HepG2 (cell line): ENCODE data around the gene EPHB6. TPM values are rescaled to one million over a fixed set of nuclear protein-coding genes. Genes with fewer than 3 reads are reported as not detected.

Source experiments
- ATAC-seq: fragments of 200-7000 bp; cut with Tn5 transposase; 3 replicates; pipeline ENCODE4 v1.9.1; 2020; ENCODE audit warnings: mild to moderate bottlenecking, moderate library complexity
- BruUV-seq: library from RNA; stranded (reverse); fragments of 400-500 nt; replicated peaks from 2 replicates; lab custom pipeline; 2021; lab: Mats Ljungman, UMichigan
- CTCF ChIA-PET: fragments of 300-600 bp; formaldehyde crosslinking; extraction: SDS; loops from one replicate; lab custom pipeline; 2021; ENCODE audit warnings: low total read pairs, inconsistent platforms, low intra/inter-chr PET ratio; lab: Yijun Ruan, JAX
- POLR2A ChIA-PET: fragments of 350-600 bp; sonication (Branson Sonifier 250); formaldehyde crosslinking; loops from one replicate; lab custom pipeline; 2020; ENCODE audit warnings: antibody characterized with exemption, inconsistent platforms; lab: Yijun Ruan, JAX
- DNase-seq: peaks from one replicate; pipeline ENCODE4 v3.0.0-alpha.2; 2015; ENCODE audit warnings: low spot score
- FAIRE-seq: peaks from 3 replicates; lab custom pipeline; 2011; peaks lifted over from hg19 to GRCh38; lab: Jason Lieb, UNC
- H2AFZ ChIP-seq: one replicate; pipeline ENCODE4 v1.6.1; 2011; ENCODE audit warnings: low read length, inconsistent platforms
- H3K27ac ChIP-seq: fragments of 300-600 bp; 3 replicates; pipeline ENCODE4 v1.8.0; 2011; ENCODE audit warnings: mixed run types, mild to moderate bottlenecking, mixed read lengths, low read length, inconsistent platforms; ENCODE audit not compliant: insufficient read depth; ENCODE audit errors: extremely low read length
- H3K27me3 ChIP-seq, 2 experiments: fragments of 200-600 bp in 1 of 2; 2 replicates in 1 of 2; 3 replicates in 1 of 2; pipeline versions ENCODE4 v1.6.0 to v1.8.0; 2011; ENCODE audit warnings: low read length in 2 of 2, mild to moderate bottlenecking in 2 of 2, moderate library complexity in 2 of 2, inconsistent platforms in 1 of 2; ENCODE audit not compliant: insufficient read depth in 2 of 2, control insufficient read depth in 1 of 2
- H3K36me3 ChIP-seq, 2 experiments: fragments of 200-600 bp in 1 of 2; replicated peaks in 1 of 2; 2 replicates in 1 of 2; 3 replicates in 1 of 2; pipeline versions ENCODE4 v1.5.1 to v1.8.0; 2011; ENCODE audit warnings: low read length in 2 of 2, inconsistent platforms in 1 of 2; ENCODE audit not compliant: insufficient read depth in 2 of 2, control insufficient read depth in 1 of 2
- H3K4me1 ChIP-seq: 2 replicates; pipeline ENCODE4 v1.5.1; 2012; ENCODE audit warnings: low read length, inconsistent platforms; ENCODE audit not compliant: insufficient read depth
- H3K4me2 ChIP-seq: 2 replicates; pipeline ENCODE4 v1.6.0; 2011; ENCODE audit warnings: low read depth, low read length, inconsistent platforms
- H3K4me3 ChIP-seq, 3 experiments: fragments of 200-600 bp in 1 of 3; sonication (generic), shearing (Covaris generic) in 1 of 3; replicated peaks in 1 of 3; 2 replicates each; pipeline ENCODE4 v1.5.1; 2011 to 2016; ENCODE audit warnings: low read length in 3 of 3, inconsistent platforms in 2 of 3, low read depth in 2 of 3, mild to moderate bottlenecking in 2 of 3, control low read depth in 1 of 3, mixed read lengths in 1 of 3; ENCODE audit not compliant: insufficient read depth in 1 of 3
- H3K79me2 ChIP-seq: one replicate; pipeline ENCODE4 v1.6.1; 2011; ENCODE audit warnings: low read length, inconsistent platforms; ENCODE audit not compliant: insufficient read depth
- H3K9ac ChIP-seq: 2 replicates; pipeline ENCODE4 v1.6.0; 2011; ENCODE audit warnings: mild to moderate bottlenecking, low read depth, low read length, inconsistent platforms; ENCODE audit not compliant: insufficient read depth
- H3K9me3 ChIP-seq: 2 replicates; pipeline ENCODE4 v1.5.1; 2012; ENCODE audit warnings: mild to moderate bottlenecking, low read length
- H4K20me1 ChIP-seq: 2 replicates; pipeline ENCODE4 v1.6.0; 2011; ENCODE audit warnings: inconsistent platforms, mild to moderate bottlenecking, low read length, moderate library complexity; ENCODE audit not compliant: insufficient read depth
- BCL6 ChIP-seq: IDR thresholded peaks from 2 replicates; pipeline ENCODE4 v1.6.1; 2016; ENCODE audit warnings: missing genetic modification reagents, missing compliant biosample characterization
- TRIM22 ChIP-seq: fragments of 450-650 bp; IDR thresholded peaks from 2 replicates; pipeline ENCODE4 v1.6.1; 2017
- ZNF20 ChIP-seq: sonication (generic); formaldehyde crosslinking; IDR thresholded peaks from 2 replicates; pipeline ENCODE4 v1.4.0; 2020; ENCODE audit warnings: mild to moderate bottlenecking, moderate library complexity, missing genetic modification reagents
- ZNF260 ChIP-seq: sonication (generic); formaldehyde crosslinking; IDR thresholded peaks from 2 replicates; pipeline ENCODE4 v1.4.0; 2020; ENCODE audit warnings: missing genetic modification reagents, low read depth, mild to moderate bottlenecking, borderline replicate concordance
- WGBS: methylation state at CpG from one replicate; pipeline ENCODE4 v1.1.6; 2017; ENCODE audit warnings: low lambda C conversion rate; 5-methylcytosine and 5-hydroxymethylcytosine counted together
- in situ Hi-C: cut with HindIII; loops from 2 replicates; pipeline ENCODE4 v1.10.0; 2017; ENCODE audit warnings: low pct_unique_long_range_greater_than_20kb; ENCODE audit not compliant: extremely low pct_ligation_motif_present
- intact Hi-C: fragments of 100-400 bp; cut with micrococcal nuclease; formaldehyde crosslinking; loops from one replicate; pipeline ENCODE4 v1.10.0; 2022; ENCODE audit not compliant: unreplicated experiment
- polyA plus RNA-seq, 8 experiments: library from polyadenylated mRNA; depleted of rRNA in 3 of 8; stranded (reverse) in 7 of 8; unstranded in 1 of 8; fragments of >200 nt; fragmentation: Illumina TruSeq in 4 of 8; extraction: Trizol in 4 of 8; gene quantifications; 2 replicates each; pipeline versions ENCODE4 v1.2.1 to v1.2.3, GENCODE V29; 2011 to 2016; ENCODE audit warnings: low read depth in 4 of 8, missing spikeins in 1 of 8, mixed read lengths in 1 of 8; ENCODE audit not compliant: insufficient read depth in 1 of 8
- total RNA-seq, 5 experiments: library from RNA; depleted of rRNA; stranded (reverse); fragments of >200 nt; fragmentation: Illumina TruSeq; extraction: Trizol; gene quantifications; 2 replicates each; pipeline ENCODE4 v1.2.3, GENCODE V29; 2016; ENCODE audit warnings: low read depth in 1 of 5
- TF ChIP-seq, protein P1 (sequence below): sonication (generic); formaldehyde crosslinking; IDR thresholded peaks from 2 replicates; pipeline ENCODE4 v1.5.0; 2020; ENCODE audit warnings: missing genetic modification reagents
- TF ChIP-seq, protein P2 (sequence below): fragments of 450-650 bp; IDR thresholded peaks from 2 replicates; pipeline ENCODE4 v1.6.1; 2016
- TF ChIP-seq, protein P3 (sequence below): sonication (generic); formaldehyde crosslinking; IDR thresholded peaks from 2 replicates; pipeline ENCODE4 v1.9.0; 2021; ENCODE audit warnings: mild to moderate bottlenecking, missing genetic modification reagents

EPHB6 gene
- total and polyA plus RNA-seq, 2 of the 13 experiments (the other 11 are each of a cell fraction or from before 2014, with no cell fraction given), result not detected

DNA sequence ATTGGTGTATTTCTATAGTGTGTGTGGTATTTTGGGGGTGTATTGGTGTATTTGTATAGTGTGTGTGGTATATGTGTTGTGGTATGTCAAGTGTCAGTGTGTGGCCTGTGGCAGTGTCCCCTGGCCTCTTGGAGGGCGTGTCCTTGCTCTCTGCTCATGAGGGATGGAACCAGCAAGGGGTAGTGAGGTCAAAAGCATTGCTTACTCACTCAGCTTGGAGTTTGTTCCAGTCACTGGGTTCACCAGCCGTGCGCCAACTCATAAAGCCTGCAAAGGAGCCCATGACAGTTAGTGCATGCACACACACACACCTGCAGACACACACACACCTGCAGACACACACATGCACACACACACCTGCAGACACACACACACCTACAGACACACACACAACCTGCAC, 34.9 kb downstream of the EPHB6 start:
- no peaks in the 10 kb centered on the region for H3K4me1 ChIP-seq
- H3K9ac ChIP-seq, result no peak overlapping the region
- H3K27me3 ChIP-seq, result no peaks in the 10 kb centered on the region
- H3K9me3 ChIP-seq, result no peaks in the 10 kb centered on the region
- H4K20me1 ChIP-seq, result no peaks in the 10 kb centered on the region
- no peaks in the 10 kb centered on the region for H3K79me2 ChIP-seq
- H3K36me3 ChIP-seq, result no peaks in the 10 kb centered on the region
- POLR2A ChIA-PET, result no interaction called here
- no peak for ATAC-seq
- no peak for FAIRE-seq
- TF ChIP-seq, protein P1, sequence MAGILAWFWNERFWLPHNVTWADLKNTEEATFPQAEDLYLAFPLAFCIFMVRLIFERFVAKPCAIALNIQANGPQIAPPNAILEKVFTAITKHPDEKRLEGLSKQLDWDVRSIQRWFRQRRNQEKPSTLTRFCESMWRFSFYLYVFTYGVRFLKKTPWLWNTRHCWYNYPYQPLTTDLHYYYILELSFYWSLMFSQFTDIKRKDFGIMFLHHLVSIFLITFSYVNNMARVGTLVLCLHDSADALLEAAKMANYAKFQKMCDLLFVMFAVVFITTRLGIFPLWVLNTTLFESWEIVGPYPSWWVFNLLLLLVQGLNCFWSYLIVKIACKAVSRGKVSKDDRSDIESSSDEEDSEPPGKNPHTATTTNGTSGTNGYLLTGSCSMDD (CRISPR knock-in tag), result no peak
- TF ChIP-seq ZNF260 (no peak), ZNF20 (CRISPR knock-in tag) (no peak), BCL6 (CRISPR knock-in tag) (no peak)
- no peak overlapping the region for H3K27ac ChIP-seq
- no peak overlapping the region for H2AFZ ChIP-seq
- H3K4me2 ChIP-seq, result no peak overlapping the region
- in situ Hi-C loops, result no loop called here
- BruUV-seq, result no TSS peak
- intact Hi-C loops, result loop anchor here (10.0 kb wide), 1 partner anchor 115 kb away; no protein-coding TSS in a partner anchor
- CTCF ChIA-PET, result no interaction called here
- no peak for DNase-seq
- no peak overlapping the region for H3K4me3 ChIP-seq
- 0% methylated on average over 1 of the region's 3 CpGs for WGBS

GRCh38 chr7:142890874-142891485, 36.1 kb downstream of the EPHB6 start:
- Histone ChIP-seq H3K9me3 (no peaks in the 10 kb centered on the region), H3K27ac (no peak overlapping the region), H2AFZ (no peak overlapping the region), H3K9ac (no peak overlapping the region), H3K36me3 (no peaks in the 10 kb centered on the region), H3K4me1 (no peaks in the 10 kb centered on the region), H3K27me3 (no peaks in the 10 kb centered on the region; a peak in 1 of 5 replicates), H3K79me2 (no peaks in the 10 kb centered on the region), H3K4me3 (no peak overlapping the region), H3K4me2 (no peak overlapping the region), H4K20me1 (no peaks in the 10 kb centered on the region)
- WGBS, result 49% methylated on average over 12 of the region's 12 CpGs
- ATAC-seq, result no peak
- in situ Hi-C loops (no loop called here), intact Hi-C loops (no loop called here)
- no peak for FAIRE-seq
- ChIA-PET CTCF (no interaction called here), POLR2A (no interaction called here)
- DNase-seq, result no peak
- no TSS peak for BruUV-seq
- TF ChIP-seq, protein P2, sequence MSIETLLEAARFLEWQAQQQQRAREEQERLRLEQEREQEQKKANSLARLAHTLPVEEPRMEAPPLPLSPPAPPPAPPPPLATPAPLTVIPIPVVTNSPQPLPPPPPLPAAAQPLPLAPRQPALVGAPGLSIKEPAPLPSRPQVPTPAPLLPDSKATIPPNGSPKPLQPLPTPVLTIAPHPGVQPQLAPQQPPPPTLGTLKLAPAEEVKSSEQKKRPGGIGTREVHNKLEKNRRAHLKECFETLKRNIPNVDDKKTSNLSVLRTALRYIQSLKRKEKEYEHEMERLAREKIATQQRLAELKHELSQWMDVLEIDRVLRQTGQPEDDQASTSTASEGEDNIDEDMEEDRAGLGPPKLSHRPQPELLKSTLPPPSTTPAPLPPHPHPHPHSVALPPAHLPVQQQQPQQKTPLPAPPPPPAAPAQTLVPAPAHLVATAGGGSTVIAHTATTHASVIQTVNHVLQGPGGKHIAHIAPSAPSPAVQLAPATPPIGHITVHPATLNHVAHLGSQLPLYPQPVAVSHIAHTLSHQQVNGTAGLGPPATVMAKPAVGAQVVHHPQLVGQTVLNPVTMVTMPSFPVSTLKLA, result peak; percentile 75
- TF ChIP-seq TRIM22, result 0 out of 2 replicates have a peak, but pooled peaks have one; percentile 37
- TF ChIP-seq, protein P3, sequence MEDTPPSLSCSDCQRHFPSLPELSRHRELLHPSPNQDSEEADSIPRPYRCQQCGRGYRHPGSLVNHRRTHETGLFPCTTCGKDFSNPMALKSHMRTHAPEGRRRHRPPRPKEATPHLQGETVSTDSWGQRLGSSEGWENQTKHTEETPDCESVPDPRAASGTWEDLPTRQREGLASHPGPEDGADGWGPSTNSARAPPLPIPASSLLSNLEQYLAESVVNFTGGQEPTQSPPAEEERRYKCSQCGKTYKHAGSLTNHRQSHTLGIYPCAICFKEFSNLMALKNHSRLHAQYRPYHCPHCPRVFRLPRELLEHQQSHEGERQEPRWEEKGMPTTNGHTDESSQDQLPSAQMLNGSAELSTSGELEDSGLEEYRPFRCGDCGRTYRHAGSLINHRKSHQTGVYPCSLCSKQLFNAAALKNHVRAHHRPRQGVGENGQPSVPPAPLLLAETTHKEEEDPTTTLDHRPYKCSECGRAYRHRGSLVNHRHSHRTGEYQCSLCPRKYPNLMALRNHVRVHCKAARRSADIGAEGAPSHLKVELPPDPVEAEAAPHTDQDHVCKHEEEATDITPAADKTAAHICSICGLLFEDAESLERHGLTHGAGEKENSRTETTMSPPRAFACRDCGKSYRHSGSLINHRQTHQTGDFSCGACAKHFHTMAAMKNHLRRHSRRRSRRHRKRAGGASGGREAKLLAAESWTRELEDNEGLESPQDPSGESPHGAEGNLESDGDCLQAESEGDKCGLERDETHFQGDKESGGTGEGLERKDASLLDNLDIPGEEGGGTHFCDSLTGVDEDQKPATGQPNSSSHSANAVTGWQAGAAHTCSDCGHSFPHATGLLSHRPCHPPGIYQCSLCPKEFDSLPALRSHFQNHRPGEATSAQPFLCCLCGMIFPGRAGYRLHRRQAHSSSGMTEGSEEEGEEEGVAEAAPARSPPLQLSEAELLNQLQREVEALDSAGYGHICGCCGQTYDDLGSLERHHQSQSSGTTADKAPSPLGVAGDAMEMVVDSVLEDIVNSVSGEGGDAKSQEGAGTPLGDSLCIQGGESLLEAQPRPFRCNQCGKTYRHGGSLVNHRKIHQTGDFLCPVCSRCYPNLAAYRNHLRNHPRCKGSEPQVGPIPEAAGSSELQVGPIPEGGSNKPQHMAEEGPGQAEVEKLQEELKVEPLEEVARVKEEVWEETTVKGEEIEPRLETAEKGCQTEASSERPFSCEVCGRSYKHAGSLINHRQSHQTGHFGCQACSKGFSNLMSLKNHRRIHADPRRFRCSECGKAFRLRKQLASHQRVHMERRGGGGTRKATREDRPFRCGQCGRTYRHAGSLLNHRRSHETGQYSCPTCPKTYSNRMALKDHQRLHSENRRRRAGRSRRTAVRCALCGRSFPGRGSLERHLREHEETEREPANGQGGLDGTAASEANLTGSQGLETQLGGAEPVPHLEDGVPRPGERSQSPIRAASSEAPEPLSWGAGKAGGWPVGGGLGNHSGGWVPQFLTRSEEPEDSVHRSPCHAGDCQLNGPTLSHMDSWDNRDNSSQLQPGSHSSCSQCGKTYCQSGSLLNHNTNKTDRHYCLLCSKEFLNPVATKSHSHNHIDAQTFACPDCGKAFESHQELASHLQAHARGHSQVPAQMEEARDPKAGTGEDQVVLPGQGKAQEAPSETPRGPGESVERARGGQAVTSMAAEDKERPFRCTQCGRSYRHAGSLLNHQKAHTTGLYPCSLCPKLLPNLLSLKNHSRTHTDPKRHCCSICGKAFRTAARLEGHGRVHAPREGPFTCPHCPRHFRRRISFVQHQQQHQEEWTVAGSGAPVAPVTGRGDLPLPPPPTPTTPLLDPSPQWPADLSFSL (CRISPR knock-in tag), result 0 out of 2 replicates have a peak, but pooled peaks have one; percentile 17
